GM20000 (cell line): ENCODE data around the gene P3H2.
"Not testable (repeated sequence)": the region's sequence is repeated elsewhere in the genome, so short reads cannot be mapped to it uniquely, and the experiment has no call there.

Experiments used
- DNase-seq: peaks from one replicate; pipeline ENCODE4 v3.0.0; 2012; ENCODE audit warnings: low spot score
- TF ChIP-seq, protein P1 (sequence below): IDR thresholded peaks from 2 replicates; pipeline ENCODE4 v1.5.1; 2012; ENCODE audit warnings: mild to moderate bottlenecking, control low read depth; ENCODE audit errors: extremely low read depth, missing control alignments

Gene P3H2

DNA sequence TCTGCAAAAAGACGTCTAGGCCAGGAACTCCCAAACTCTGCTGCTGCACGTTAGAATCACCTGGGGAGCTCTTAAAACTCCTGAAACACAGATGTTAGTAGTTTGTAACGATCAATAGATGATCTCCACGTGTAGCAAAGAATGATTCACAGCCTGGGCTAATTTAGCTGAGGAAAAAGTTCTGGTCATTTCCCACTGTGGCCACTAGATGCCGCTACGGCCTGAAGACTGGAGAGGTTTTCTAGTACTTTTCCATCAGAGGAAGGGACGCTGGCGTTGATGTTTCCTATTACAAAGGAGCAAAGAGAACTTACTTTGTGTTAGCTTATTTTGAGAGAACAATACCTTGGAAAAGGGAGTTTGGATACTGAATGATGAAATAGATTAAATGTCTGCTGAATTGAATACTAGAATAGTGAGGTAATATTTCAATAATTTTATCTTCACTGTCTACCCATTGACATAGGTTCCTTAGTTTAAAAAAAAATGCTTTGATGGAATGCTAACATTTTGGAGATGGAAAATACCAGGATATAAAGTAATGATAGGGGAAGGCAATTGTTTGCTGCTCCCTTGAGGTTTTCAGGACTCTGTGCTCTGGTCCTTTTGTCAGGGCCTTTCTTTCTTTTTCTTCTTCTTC lies 159.1 kb downstream of the P3H2 start:
- TF ChIP-seq, protein P1, sequence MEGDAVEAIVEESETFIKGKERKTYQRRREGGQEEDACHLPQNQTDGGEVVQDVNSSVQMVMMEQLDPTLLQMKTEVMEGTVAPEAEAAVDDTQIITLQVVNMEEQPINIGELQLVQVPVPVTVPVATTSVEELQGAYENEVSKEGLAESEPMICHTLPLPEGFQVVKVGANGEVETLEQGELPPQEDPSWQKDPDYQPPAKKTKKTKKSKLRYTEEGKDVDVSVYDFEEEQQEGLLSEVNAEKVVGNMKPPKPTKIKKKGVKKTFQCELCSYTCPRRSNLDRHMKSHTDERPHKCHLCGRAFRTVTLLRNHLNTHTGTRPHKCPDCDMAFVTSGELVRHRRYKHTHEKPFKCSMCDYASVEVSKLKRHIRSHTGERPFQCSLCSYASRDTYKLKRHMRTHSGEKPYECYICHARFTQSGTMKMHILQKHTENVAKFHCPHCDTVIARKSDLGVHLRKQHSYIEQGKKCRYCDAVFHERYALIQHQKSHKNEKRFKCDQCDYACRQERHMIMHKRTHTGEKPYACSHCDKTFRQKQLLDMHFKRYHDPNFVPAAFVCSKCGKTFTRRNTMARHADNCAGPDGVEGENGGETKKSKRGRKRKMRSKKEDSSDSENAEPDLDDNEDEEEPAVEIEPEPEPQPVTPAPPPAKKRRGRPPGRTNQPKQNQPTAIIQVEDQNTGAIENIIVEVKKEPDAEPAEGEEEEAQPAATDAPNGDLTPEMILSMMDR: peak; percentile 89
- peak; percentile 66 for DNase-seq

DNA sequence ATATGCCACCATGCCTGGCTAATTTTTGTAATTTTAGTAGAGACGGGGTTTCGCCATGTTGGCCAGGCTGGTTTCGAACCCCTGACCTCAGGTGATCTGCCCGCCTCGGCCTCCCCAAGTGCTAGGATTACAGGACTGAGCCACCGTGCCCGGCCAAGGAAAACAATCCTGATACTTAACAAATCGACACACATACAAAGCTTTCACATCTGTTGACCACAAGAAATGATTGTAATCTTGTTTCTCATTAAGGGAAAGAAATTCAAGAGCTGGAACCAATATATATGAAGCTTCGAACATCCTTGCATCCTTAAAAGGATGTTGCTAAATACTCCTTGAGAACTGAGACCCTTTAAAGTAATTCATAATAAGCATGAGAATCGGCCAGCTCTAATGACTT lies 159.6 kb downstream of the P3H2 start:
- not testable (repeated sequence) for DNase-seq

DNA sequence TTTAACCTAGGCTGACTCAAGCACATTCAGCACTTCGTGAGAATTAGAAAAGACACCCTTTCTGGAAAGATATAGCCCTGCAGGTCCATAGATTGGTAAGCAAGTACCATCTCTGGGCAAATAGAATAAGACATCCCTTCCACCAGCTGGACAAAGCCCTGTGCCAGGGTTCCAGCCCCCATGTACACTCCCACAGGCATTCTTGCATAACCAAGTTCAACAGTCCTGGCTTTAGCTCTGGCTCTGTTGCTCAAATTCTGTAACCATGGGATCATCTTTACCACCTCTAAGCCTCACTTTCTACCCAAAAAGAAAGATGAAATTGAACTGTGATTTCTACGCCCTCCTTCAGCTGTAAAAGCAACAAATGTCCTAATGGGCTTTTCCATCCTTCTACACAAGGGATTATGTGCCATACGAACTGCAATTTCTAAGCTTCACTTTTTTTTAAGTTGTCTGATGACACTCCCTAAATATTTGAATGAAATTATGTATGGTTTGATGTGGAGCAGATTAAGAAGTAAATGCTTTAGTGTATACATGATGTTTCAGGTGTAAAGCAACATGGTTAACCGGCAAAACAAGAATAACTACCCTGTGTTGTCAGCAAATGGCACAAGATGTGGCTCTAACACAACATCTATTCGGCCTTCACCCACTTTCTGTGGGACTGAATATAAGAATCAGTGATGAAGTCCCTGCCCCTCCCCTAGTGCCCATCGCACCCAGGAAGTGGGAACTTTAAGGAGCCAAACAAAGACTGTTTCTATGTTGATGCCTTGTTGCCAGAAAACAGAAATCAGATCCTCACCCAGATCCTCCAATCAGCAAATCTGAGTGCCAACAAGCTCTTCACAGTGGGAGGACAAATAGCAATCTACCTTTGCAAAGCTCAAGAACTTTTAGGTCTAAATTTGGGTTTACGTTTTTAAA lies 165.7 kb downstream of the P3H2 start:
- DNase-seq: no peak
- TF ChIP-seq, protein P1: no peak

DNA sequence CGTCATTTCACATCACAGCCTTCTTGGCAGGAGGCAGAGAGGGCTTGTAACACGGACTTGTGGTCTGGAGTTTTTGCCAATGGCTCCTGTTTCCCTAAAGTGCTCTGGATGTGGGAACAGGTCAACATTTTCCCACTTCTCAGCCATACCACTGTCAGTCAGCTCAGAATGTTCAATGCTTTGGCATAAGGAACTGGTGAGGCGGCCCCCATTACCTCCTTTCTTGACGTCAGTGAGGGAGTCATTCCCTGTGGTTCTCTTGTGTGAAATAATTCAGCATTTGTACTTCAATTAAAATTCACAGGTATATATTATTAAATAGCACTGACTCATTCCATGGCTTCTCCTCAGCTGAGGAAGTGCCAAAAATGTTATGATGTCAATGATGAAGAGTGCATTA lies 167.1 kb downstream of the P3H2 start:
- DNase-seq: no peak
- TF ChIP-seq, protein P1: no peak

DNA sequence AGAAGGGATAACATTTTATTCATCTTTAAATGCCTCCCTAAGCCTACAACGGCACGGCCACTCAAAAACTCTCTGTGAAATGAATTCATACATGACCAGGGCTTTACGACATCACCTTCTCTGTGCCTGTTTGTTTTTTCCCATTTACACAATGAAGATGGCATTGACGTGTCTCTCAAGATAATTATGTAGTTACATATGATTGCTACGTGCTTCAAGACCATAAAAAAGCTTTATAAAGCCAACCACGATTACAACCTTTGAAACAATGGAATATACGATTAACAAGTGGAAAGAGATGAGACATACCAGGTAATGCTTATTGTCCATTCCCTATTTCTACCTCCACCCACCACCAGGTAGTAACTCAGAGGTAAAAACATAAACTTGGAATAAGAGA lies 168.4 kb downstream of the P3H2 start:
- TF ChIP-seq, protein P1: no peak
- DNase-seq: no peak

DNA sequence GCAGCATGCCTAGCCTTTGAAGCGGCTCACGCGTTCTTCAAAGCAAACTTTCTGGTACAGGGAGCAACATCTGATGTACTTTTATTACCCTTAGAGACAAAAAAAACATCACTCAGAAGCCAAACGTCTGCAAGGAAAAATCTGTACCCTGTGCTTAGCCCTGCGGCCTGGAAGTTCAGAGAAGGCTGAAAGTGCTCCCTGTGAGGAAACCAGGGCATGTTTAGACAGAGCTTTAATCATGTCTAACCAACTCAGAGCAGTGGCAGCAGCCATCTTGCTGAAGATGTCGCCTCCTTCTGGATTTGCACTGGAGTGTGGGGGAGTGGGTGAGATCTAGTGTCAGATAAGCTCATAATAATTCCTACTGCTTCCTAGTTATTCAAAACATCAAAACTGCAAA lies 170.4 kb downstream of the P3H2 start:
- TF ChIP-seq, protein P1: no peak
- no peak for DNase-seq

DNA sequence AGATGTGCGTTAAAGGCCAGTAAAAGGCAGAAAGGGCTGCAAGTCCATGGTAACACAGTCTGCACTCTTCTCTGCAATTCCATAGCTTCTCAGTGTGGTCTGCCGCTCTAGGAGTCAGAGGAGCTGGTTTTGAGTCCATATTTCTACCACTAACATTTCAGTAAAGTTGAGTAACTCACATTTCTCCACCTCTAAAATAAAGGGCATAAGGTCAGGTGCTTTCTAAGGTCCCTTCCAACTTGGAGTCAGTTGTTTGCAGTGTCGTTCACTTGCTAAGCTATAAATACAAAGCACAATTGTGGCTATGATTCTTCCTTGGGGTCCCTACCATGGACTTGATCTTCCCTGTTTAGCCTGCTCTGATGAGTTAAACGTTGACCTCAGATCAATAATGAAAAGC lies 171.1 kb downstream of the P3H2 start:
- TF ChIP-seq, protein P1: no peak
- no peak for DNase-seq
